ENCODE measurements around the gene SRCIN1.

The SRCIN1 gene

GRCh38 chr17:38561416-38562214 is 44.1 kb downstream of the SRCIN1 start:
- no peak for DNase-seq

DNA sequence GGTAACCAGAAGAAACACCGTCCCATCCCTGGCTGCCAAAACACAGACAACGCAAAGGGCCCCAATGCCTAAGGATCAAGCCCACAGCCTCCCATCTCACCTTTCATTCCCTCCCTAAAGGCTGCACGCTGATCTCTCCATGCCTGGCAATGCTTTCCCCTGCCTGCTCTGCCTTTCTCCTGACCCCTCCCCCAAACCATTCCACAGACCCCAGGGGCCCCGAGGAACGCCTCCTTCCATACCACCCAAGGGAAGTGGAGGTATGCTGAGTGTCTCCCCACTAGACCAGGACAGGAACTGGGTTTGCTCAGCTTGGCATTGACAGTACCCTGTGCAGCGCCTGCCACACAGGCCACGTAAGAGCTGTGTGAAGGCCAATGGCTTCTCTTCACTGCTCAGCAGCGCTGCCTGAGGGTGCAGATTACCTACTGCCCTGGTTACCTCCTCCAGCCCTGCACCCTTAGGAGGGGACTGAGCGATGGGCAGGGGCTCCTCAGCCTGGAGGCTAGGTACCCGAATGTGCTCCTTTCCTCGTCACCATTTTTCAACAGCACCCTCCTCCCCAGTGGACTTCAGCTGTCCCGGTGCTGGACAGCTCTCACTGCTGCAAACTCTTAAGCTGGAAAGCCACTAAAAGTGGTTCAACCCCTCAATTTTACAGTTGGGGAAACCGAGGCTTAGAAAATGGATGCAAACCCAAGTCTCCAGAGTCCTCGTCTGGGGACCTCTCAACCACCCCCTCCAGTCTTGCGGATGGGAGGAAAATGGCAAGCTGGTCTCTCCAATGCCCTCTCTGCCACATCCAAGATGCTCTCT is 45.0 kb downstream of the SRCIN1 start:
- DNase-seq, result no peak

DNA sequence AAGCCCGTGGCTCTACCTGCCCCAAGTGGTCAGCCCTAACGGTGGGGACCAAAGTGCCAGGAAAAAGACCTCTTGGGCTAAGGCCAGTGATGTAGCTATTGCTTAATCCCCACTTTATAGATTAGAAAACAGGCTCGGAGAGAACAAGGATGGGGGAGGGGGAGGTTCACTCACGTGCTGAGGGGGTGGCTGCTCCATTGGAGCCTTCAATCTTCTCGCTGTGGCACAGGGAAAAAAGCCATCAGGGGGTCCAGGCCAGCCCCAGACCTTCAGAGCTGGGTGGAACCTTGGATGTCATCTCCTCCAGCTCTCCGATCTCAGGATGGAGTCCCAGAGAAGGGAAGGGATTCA is 45.9 kb downstream of the SRCIN1 start:
- peak; percentile 20 for DNase-seq

GRCh38 chr17:38559051-38559879 is 46.5 kb downstream of the SRCIN1 start:
- DNase-seq, result peak; percentile 90

DNA sequence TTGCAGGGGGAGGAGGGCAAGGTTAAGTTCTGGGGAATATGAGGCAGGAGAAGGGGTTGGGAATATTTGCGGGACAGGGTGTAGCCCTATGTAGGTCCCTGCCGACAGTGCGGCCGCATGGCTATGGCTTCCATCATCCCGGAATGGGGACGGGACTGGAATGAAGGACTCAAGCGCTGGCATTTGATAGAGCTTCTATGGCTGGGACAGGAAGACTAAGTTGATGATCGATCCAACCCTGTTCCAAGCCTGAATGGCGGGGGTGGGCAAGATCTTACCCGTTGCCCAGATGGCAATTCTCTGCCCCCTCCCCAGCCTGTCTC is 47.1 kb downstream of the SRCIN1 start:
- DNase-seq, result no peak

DNA sequence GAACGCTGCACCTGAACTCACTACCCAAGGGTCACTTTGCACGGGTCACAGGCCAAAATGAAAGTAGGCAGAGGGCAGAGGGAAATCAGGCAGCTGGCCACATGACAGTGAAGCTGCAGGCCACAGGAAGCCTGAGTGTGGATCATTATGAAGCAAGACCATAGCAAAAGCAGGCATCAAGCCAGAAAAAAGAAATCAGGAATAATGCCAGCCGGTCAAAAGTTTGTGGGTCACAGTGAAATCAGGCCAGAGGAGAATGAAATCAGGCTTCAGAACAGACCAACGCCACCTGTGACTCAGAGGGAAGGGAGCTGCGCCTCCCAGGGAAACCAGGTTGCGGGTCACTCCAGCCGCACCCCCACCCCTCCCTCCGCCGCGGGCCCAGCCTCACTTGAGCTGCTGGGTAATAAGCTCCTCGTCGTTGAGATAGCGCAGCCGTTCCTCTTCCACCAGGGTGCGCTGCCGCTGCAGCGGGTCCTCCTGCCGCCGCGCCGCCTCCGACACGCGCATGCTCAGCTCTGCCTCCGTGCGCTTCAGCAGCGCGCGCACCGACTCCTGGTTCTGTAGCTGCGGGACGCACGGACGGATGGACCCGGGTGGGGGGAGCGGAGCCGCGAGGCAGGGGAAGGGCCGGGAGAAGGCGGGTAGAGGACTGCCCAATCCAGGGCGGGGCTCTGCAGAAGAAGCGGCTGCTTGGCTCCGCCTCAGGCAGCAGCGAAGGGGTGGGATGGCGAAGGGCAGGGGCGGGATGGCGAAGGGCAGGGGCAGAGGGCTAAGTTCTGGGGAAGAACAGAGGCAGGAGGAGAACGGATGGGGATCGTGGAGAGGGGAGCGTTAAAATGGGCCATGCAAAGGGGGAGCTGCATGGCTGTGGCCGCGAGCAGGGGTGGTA is 47.7 kb downstream of the SRCIN1 start:
- peak; percentile 97 for DNase-seq

- DNase-seq, result no peak
These were observed 48.4 kb downstream of the SRCIN1 start for GRCh38 chr17:38557396-38557795.

- DNase-seq, result no peak
These were observed 49.5 kb downstream of the SRCIN1 start for GRCh38 chr17:38556239-38556638.

DNA sequence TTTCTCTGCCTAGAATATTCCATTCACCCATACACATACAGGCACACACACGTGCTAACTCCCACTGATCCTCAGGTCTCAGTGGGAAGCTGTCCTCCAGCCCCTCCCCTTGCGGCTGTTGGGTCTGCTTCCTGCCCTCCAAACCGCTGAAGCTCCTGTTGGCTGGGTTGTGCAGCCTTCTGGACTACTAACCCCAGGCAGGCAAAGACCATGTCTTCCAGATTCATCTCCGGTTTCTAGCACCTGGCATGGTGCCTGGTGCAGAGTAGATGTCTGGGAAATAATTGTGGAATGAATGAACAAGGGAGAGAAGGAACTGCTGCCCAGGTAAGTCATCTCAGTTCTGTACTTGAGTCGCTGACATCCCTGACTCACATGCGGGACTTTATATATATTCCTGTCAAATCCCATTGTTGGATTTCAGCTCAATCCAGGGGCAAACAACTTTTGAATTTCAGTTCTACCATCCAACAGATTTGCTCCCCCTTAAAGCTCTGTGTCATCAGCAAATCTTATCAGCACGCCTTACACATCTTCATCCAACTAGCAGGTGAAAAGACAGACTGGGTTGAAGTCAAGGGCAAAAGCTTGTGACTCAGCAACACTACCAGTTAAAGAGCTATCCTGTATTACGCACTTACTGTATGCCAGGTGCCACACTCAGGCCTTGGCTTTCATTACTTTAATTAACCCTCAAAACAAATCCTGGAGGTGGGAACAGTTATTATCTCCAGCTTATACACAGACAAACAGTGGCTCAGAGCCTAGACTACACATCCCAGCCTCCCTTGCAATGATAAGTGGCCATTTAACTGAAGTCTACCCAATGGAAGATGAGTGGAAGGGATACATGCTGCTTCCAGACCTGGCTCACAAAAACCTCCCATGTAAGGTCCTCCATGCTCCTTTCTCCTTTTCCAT is 51.1 kb downstream of the SRCIN1 start:
- DNase-seq, result peak; percentile 82

- no peak for DNase-seq
These were observed 53.4 kb downstream of the SRCIN1 start for GRCh38 chr17:38552343-38552742.

GRCh38 chr17:38551121-38551520 is 54.6 kb downstream of the SRCIN1 start:
- DNase-seq, result no peak

DNA sequence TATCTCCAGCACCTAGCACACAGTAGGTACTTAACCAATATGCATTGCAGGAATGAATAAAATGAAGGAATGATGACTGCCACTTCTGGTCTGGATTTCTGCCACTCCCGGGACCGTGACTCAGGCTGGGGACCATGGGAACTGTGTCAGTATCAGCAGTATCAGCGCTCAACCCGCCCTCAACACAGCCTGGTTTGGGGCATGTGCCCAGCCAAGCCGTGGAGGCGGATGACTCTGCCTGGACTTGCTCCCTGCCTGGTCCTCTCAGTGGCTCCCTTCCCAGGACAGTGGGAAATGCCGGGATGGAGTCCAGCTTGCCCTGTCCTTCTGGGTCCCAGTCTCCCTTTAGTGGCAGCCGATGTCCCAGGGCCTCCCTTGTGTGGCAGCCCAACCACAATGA is 55.1 kb downstream of the SRCIN1 start:
- no peak for DNase-seq

- no peak for DNase-seq
These were observed 56.5 kb downstream of the SRCIN1 start for GRCh38 chr17:38549285-38549684.

- no peak for DNase-seq
These were observed 58.3 kb downstream of the SRCIN1 start for GRCh38 chr17:38547444-38547843.

DNA sequence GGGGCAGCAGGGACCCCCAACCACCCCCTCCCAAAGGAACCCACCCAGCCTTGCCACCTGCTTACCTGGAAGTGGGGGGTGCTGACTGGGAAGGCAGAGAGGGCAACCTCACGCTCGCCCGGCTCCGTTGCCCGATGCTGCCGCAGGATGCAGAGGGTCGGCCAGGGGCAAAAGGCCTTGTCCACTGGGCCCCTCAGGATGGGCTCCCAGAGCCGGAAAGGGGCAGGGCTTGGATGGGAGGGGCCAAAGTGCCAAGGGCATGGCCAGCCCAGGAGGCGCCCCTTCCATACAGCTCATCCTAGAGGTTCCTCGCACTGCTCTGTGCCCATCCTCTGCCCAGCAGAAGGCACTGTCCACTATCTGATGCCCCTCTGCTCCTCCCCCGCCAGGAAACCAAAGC is 59.4 kb downstream of the SRCIN1 start:
- DNase-seq, result no peak

DNA sequence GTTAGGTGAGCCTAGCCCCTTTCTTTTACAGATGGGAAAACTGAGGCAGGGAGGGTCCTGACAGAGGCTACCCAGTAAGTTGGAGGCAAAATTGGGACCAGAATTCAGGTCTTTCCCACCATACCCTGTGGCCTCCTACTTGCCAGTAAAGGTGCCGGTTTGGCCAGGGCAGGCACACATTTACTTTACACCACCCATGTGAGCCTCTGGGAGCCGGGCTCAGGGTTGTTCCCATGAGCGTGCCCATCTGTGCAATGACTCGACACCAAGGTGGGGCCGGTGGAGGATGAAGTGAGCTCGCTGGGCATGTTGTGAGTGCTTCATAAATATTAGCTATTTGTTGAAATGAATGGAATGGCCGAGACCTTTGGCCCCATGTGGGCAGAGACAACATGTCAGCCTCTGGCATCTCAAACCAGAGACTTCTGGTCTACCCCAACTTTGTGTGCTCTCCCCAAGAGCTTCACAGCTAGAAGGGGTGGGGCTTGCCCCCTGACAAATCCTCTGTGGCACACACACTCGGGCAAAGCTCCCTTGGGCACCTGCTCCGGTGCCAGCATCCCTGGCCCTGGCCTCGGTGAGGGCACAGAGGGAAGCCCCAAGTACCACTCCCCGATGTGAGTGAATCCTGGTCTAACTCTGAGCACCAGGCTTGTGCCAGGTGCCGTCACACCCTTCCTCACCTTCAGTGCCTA is 60.1 kb downstream of the SRCIN1 start:
- no peak for DNase-seq

DNA sequence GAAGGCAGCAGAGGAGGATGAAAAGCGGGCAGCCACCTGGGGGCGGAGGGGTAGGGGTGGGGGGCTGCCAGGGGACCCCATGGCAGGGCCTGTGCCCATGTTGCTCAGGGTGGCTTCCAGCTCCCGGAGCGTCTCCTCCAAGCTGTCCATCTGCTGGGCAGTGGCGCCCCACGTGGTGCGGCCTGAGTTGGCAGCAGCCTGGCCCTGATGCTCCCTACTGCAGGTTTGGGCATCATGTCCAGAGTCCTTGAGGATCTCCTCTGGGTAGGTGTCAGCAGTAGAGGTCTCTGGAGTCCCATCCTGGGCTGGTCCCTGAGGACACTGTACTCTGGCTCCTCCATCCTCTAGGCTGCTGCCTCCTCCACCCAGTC is 60.9 kb downstream of the SRCIN1 start:
- no peak for DNase-seq

GRCh38 chr17:38544175-38544838 is 61.4 kb downstream of the SRCIN1 start:
- no peak for DNase-seq

DNA sequence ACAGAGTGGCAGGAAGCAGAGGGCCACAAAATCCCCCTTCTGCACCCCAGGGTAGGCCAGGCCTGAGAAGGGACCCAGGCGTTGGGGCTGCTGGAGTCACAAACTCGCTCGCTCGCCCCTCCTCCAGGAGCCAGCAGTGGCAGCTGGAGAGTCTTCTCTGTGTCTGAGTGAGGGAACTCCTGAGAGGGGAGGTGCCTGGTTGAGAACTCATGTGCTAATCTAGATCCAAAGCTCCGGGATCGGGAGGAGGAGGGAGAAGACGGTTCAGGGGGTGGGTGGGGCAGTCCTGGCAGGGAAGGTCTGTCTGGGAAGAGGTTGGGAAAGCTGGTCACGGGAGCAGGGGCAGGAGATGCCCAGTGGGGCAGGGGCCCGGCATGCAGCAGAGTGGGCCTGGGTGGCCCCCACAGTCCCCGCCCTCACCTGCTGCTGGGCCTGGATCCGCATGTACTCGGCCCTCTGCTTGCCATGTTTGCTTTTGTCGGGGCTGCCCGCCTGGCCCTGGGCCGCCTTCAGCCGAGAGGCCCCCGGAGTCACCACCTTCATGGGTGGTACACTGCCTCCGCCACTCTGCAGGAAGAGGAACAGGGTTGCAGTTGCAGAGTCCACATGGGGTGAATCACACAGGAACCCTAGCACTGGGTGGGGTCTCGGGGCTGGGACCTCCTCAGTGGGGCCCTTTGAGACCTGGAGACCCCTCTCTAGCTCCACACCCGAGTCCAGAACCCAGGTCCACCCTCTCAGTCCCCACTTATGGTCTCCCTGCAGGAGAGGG is 62.2 kb downstream of the SRCIN1 start:
- DNase-seq, result peak; percentile 49

Measured in NCI-H510A treated with DMSO at 0.1 percent for 48 hours (cell line).